Stimulated activated naive CD8-positive, alpha-beta T cell treated with anti-CD3 and anti-CD28 coated beads, Interleukin-15, Interleukin-2, amounts not matched to agents 100 ng/mL and 50 ng/mL, for 24 hours (primary cell): ENCODE measurements around the gene TCF12.

Experiments used
- H3K27ac Mint-ChIP-seq: one replicate; pipeline ENCODE4 v1.8.0; 2021; ENCODE audit warnings: mild to moderate bottlenecking, mixed read lengths
- H3K27me3 Mint-ChIP-seq: one replicate; pipeline ENCODE4 v1.8.0; 2021; ENCODE audit warnings: mixed read lengths
- H3K36me3 Mint-ChIP-seq: one replicate; pipeline ENCODE4 v1.8.0; 2021; ENCODE audit warnings: low read depth, mixed read lengths
- H3K4me1 Mint-ChIP-seq: one replicate; pipeline ENCODE4 v1.8.0; 2021; ENCODE audit warnings: low read depth, mixed read lengths
- H3K4me3 Mint-ChIP-seq: one replicate; pipeline ENCODE4 v1.8.0; 2021; ENCODE audit warnings: mild to moderate bottlenecking, mixed read lengths
- H3K9me3 Mint-ChIP-seq: one replicate; pipeline ENCODE4 v1.8.0; 2021; ENCODE audit warnings: mixed read lengths

Gene TCF12

DNA sequence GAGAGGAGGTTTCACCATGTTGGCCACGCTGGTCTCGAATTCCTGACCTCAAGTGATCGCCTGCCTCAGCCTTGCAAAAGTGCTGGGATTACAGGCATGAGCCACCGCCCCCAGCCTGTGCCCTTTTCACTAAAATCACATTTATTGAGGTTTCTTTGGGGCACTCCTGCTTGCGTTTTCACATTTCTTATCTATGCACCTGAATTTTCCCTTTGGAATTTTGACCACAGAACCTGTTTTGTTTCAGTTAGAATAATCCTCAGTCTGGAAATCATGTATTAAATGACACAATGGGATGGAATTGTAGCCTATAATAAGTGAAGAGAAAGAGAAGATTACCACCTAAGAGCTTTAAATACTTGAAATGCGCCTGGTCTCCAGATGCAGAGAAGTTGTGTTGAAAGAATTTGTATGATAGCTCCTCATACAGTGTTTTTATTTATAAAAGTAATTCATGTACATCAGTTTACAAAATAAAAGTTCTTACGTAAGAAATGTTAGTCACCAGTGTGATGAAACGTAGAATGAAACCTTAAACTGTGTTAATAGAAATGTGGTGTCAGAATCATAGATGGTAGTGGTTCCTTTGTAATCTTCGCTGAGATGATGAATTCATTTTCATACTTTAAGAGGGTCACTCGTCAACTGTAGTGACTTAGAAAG lies 107.0 kb downstream of the TCF12 start:
- H3K4me1 Mint-ChIP-seq: peaks cover 25% of the 10 kb centered on the region
- H3K4me3 Mint-ChIP-seq: no peak overlapping the region
- H3K27ac Mint-ChIP-seq: no peak overlapping the region
- H3K9me3 Mint-ChIP-seq: peaks cover 4% of the 10 kb centered on the region
- peaks cover 34% of the 10 kb centered on the region for H3K36me3 Mint-ChIP-seq
- H3K27me3 Mint-ChIP-seq: no peaks in the 10 kb centered on the region

DNA sequence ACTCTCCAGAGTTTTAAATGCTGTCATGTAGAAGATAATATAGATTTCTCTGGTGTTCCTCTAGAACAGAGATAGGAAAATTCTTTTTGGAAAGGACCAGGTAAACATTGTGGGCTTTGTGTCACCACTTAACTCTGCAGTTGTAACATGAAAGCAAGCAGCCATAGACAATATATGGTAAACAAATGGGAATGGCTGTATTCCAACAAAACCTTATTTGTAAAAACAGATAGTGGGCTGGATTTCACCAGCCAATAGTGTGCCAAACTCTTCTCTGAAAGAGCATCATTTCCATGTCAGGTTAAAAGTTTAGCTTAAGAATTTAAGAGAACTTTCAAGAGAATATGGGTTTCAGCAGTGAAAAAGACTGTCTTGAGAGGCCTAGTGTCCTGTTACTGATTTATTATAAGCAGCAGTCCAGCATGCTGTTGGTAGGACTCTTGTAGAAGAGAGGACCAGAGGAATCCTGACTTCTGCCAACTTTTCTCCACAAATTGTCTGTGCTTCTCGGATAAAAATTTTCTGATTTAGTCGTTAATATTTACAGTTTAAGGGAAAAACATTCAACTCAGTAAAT lies 107.7 kb downstream of the TCF12 start:
- H3K4me3 Mint-ChIP-seq: no peak overlapping the region
- H3K4me1 Mint-ChIP-seq: peaks cover 26% of the 10 kb centered on the region
- peaks cover 4% of the 10 kb centered on the region for H3K9me3 Mint-ChIP-seq
- peaks cover 27% of the 10 kb centered on the region for H3K36me3 Mint-ChIP-seq
- no peaks in the 10 kb centered on the region for H3K27me3 Mint-ChIP-seq
- no peak overlapping the region for H3K27ac Mint-ChIP-seq

DNA sequence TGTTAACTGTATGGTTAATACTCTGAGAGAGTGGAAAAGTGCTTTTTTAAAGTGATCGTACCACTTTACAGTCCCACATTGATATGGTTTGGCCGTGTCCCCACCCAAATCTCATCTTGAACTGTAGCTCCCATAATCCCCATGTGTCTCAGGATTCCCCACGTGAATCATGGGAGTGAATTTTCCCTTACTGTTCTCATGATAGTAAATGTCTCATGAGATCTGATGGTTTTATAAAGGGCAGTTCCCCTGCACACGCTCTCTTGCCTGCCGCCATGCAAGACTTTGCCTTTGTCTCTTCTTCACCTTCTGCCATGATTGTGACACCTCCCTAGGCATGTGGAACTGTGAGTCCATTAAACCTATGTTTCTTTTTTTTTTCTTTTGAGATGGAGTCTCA lies 109.2 kb downstream of the TCF12 start:
- no peak overlapping the region for H3K4me3 Mint-ChIP-seq
- peaks cover 2% of the 10 kb centered on the region for H3K9me3 Mint-ChIP-seq
- peaks cover 19% of the 10 kb centered on the region for H3K36me3 Mint-ChIP-seq
- no peaks in the 10 kb centered on the region for H3K27me3 Mint-ChIP-seq
- H3K4me1 Mint-ChIP-seq: peaks cover 30% of the 10 kb centered on the region
- H3K27ac Mint-ChIP-seq: no peak overlapping the region

DNA sequence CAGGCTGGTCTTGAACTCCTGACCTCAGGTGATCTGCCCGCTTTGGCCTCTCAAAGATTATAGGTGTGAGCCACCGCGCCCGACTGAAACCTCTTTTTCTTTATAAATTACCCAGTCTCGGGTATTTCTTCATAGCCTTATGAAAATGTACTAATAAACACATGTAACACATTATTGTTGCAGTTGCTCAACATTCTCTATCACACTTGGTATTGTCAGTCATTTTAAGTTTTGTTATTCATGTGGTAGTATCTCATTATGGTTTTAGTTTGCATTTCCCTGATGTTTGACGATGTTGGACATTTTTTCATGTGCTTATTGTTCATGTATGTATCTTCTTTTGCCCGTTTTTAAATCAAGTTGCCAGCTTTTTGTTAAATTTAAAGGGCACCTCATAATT lies 109.7 kb downstream of the TCF12 start:
- Mint-ChIP-seq H3K27me3 (no peaks in the 10 kb centered on the region), H3K4me1 (peaks cover 24% of the 10 kb centered on the region), H3K9me3 (no peaks in the 10 kb centered on the region)

DNA sequence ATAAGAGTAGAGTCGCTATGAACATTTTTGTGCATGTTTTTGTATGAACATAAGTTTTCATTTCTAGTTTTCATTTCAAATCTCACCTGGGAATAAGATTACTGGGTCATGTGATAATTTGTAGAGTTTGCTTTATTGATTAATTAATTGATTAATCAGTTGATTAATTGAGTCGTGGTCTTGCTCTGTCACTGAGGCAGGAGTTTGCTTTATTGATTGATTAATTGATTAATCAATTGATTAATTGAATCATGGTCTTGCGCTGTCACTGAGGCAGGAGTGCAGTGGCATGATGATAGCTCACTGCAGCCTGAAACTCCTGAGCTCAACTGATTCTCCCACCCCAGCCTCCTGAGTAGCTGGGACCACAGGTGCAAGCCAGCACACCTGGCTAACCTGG lies 111.6 kb downstream of the TCF12 start:
- peaks cover 9% of the 10 kb centered on the region for H3K36me3 Mint-ChIP-seq
- peaks cover 24% of the 10 kb centered on the region for H3K4me1 Mint-ChIP-seq
- H3K9me3 Mint-ChIP-seq: no peaks in the 10 kb centered on the region
- H3K4me3 Mint-ChIP-seq: no peak overlapping the region
- no peaks in the 10 kb centered on the region for H3K27me3 Mint-ChIP-seq
- H3K27ac Mint-ChIP-seq: peak overlapping the region; percentile 52

More for the DNA sequence above, 109.7 kb downstream of the TCF12 start:
- H3K27ac Mint-ChIP-seq: peak overlapping the region; percentile 52
- no peak overlapping the region for H3K4me3 Mint-ChIP-seq
- H3K36me3 Mint-ChIP-seq: peaks cover 13% of the 10 kb centered on the region

DNA sequence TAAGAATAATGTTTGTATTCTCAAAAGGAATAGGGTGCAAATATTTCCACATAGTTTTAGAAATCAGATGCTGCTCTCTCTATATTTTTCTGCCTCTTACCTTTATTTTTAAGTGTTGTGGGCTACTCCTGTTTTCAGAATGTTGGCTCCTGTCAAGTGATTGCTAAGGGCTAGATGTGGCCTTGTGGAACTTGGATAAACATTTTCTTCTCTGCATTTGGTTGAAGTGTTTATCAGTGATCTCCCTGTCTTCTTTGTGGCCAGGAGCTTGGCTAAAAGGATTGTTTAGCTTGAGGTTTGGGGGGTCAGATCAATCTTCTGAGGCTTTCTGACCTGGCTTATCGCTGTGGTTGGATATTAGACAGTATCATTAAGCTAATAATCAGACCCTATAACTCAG lies 112.6 kb downstream of the TCF12 start:
- Mint-ChIP-seq H3K9me3 (no peaks in the 10 kb centered on the region), H3K4me3 (no peak overlapping the region), H3K27me3 (no peaks in the 10 kb centered on the region), H3K4me1 (peaks cover 27% of the 10 kb centered on the region), H3K27ac (no peak overlapping the region), H3K36me3 (peaks cover 9% of the 10 kb centered on the region)

DNA sequence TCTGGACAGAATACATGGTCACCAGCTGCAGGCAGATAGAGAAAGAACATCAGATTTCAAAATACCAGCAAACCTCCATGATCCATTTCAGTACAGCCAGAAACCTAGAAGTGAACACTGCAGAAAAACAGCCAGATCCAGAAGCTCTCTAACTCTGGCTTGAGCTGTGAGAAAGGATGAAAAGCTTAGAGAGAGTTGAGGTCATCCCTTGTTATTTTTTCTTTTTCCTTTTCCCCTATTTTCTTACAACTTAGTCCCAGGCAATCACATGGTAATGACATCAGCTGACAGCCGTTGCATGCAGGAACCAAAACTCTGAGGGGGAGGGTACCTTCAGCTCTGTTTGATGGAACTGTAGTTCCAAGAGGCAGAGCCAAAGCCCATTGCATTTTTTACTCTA lies 113.2 kb downstream of the TCF12 start:
- Mint-ChIP-seq H3K4me3 (no peak overlapping the region), H3K27me3 (no peaks in the 10 kb centered on the region), H3K4me1 (peaks cover 32% of the 10 kb centered on the region), H3K36me3 (peaks cover 9% of the 10 kb centered on the region), H3K9me3 (no peaks in the 10 kb centered on the region), H3K27ac (no peak overlapping the region)

DNA sequence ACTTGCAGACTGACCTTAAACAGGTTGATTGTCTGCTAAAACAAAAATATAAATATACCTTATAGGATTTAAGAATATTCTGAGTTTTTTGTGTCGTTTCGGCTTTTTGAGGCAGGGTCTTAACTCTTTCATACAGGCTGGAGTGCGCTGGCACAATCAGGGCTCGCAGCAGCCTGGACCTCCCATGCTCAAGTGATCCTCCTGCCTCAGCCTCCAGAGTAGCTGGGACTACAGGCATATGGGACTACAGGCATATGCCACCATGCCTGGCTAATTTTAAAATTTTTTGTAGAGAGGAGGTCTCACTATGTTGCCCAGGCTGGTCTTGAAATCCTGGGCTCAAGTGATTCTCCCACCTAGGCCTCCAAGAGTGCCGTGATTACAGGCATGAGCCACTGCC lies 113.9 kb downstream of the TCF12 start:
- Mint-ChIP-seq H3K9me3 (no peaks in the 10 kb centered on the region), H3K27me3 (no peaks in the 10 kb centered on the region), H3K27ac (no peak overlapping the region), H3K4me1 (peaks cover 39% of the 10 kb centered on the region), H3K36me3 (peaks cover 9% of the 10 kb centered on the region), H3K4me3 (no peak overlapping the region)

DNA sequence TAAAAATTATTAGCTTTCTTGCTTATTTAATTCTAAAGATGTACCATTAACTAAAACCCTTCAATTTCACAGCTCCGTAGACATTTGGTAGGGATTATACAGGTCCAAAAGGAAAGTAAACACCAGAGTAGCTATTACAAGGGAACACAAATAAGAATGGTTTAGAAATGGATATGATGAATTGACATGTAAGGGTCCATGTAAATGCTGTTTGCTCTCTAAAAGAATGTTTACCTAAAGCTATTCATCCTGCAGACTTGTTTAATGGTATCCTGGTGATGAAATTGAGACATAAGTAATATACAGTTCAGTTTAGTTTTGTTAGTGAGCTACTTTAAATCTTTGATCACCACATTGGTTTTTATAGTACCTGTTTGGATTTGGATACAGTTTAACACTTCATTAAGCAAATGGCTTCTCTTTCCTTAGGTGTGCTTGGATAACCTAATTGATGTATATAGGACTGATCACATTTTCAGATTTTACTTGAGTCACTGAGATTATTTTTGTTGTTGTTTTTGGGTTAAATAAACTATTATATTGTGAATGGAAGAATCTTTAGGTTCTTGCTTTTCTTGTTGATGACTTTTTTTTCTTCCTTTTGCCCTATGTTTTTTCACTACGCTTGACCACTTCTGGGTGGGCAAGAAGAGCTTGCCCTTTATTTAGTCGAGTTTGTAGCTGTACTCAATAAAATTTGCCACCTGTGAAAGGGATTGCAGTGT lies 115.4 kb downstream of the TCF12 start:
- H3K4me1 Mint-ChIP-seq: peaks cover 50% of the 10 kb centered on the region
- no peaks in the 10 kb centered on the region for H3K9me3 Mint-ChIP-seq
- H3K36me3 Mint-ChIP-seq: peaks cover 5% of the 10 kb centered on the region
- no peak overlapping the region for H3K4me3 Mint-ChIP-seq
- H3K27ac Mint-ChIP-seq: no peak overlapping the region
- no peaks in the 10 kb centered on the region for H3K27me3 Mint-ChIP-seq

DNA sequence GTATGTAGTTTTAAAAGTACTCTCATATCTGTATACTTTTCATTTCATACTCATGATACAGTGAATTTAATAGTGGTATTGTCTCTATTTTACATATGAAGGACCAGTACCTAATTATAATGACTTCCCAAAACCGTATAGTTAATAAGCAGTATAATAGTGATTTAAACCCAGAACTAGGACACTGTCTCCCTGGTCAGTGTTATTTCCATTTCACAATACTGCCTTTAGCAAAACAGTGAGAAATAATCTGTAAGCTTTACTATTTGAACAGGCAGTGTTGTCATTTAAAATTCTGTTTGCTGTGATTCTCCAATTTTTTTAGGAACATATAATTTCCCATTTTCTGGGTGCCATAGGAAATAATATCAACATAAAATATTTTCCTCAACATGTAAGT lies 116.2 kb downstream of the TCF12 start:
- Mint-ChIP-seq H3K27me3 (no peaks in the 10 kb centered on the region), H3K4me1 (peaks cover 56% of the 10 kb centered on the region), H3K36me3 (peaks cover 5% of the 10 kb centered on the region), H3K27ac (no peak overlapping the region), H3K4me3 (no peak overlapping the region), H3K9me3 (no peaks in the 10 kb centered on the region)

DNA sequence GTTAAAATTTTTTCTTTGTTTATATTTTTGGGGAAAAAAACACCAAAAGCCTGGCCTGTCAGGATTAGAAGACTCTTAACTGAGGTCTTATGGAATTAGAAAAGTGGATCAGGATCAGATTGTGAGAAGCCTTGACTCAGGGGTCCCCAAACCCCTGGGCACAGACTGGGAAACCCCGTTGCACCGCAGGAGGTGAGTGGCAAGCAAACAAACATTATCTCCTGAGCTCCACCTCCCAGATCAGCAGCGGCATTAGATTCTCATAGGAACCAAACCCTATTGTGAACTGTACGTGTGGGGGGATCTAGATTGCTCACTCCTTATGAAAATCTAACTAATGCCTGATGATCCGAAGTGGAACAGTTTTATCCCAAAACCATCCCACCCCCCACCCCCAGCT lies 117.2 kb downstream of the TCF12 start:
- Mint-ChIP-seq H3K27ac (no peak overlapping the region), H3K4me1 (peaks cover 58% of the 10 kb centered on the region), H3K36me3 (peaks cover 5% of the 10 kb centered on the region), H3K9me3 (no peaks in the 10 kb centered on the region), H3K4me3 (no peak overlapping the region), H3K27me3 (no peaks in the 10 kb centered on the region)

DNA sequence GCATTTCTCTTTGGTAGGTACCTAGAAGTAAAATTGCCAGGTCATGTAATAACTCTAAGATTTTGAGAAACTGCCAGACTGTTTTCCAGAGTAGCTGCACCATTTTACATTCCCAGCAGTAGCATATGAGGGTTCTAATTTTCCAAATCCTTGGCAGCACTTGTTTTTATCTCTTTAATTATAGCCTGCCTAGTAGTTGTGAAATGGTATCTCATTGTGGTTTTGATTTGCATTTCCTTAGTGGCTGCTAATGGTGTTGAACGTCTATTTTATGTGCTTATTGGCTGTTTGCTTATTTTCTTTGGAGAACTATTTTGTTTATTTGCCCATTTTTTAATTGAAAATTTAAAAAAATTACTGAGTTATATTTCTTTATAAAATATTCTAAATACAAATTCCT lies 117.9 kb downstream of the TCF12 start:
- no peak overlapping the region for H3K27ac Mint-ChIP-seq
- H3K4me1 Mint-ChIP-seq: peaks cover 57% of the 10 kb centered on the region
- no peaks in the 10 kb centered on the region for H3K9me3 Mint-ChIP-seq
- peaks cover 5% of the 10 kb centered on the region for H3K36me3 Mint-ChIP-seq
- H3K27me3 Mint-ChIP-seq: no peaks in the 10 kb centered on the region
- H3K4me3 Mint-ChIP-seq: no peak overlapping the region

DNA sequence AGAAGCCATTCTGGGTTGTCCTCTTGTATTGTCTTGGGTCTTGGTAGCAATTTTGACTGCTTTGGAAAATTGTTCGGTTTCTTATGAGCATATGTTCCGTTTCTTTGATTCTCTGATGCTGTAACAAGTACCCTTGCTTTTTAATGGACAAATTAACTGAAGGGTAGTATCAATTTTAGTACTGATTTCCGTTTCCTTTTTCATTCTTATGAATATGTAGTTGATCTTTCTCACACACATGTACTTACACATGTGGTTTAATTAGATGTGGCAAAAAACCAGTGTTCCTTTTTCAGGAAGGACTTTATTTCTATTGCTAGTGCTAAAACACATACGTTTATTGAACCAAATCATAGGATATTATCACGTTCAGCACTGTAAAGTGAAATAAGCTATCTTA lies 119.1 kb downstream of the TCF12 start:
- Mint-ChIP-seq H3K27me3 (no peaks in the 10 kb centered on the region), H3K4me3 (peak overlapping the region; percentile 4), H3K36me3 (peaks cover 5% of the 10 kb centered on the region), H3K27ac (no peak overlapping the region), H3K4me1 (peaks cover 49% of the 10 kb centered on the region), H3K9me3 (no peaks in the 10 kb centered on the region)

DNA sequence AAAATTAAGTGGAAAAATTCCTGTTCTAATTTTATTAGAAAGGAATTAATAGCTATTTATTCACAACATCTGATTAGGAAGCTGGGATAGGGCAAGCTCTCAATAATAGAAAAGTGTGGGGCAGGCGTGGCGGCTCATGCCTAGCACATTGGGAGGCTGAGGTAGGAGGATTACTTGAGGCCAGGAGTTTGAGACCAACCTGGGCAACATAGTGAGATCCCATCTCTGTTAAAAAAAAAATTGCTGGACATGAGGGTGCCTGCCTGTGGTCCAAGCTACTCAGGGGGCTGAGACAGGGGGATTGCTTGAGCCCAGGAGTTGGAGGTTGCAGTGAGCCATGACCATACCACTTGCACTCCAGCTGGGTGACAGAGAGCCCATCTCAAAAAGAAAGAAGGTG lies 119.6 kb downstream of the TCF12 start:
- no peak overlapping the region for H3K4me3 Mint-ChIP-seq
- H3K9me3 Mint-ChIP-seq: no peaks in the 10 kb centered on the region
- no peak overlapping the region for H3K27ac Mint-ChIP-seq
- H3K4me1 Mint-ChIP-seq: peaks cover 49% of the 10 kb centered on the region
- no peaks in the 10 kb centered on the region for H3K27me3 Mint-ChIP-seq
- peaks cover 5% of the 10 kb centered on the region for H3K36me3 Mint-ChIP-seq

DNA sequence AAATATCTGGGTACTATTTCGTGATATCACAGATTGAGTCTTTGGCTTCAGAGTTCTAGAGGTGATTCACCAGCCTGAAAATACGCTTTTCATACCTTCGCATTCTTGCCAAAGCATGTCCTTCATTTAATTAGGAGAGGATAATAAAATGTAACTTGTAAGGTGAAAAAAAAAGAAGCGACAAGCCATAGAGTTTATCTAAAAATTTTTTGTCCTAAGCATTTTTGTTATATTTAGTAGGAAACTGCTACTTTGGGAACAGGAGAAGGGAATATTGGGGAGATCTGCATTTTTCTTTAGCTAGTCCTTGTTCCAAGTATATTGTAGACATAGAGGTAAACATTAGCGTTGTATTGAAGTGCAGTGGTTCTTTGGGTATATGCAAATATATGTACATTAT lies 120.1 kb downstream of the TCF12 start:
- Mint-ChIP-seq H3K27ac (no peak overlapping the region), H3K4me1 (peaks cover 53% of the 10 kb centered on the region), H3K27me3 (no peaks in the 10 kb centered on the region), H3K9me3 (no peaks in the 10 kb centered on the region), H3K36me3 (peaks cover 5% of the 10 kb centered on the region), H3K4me3 (no peak overlapping the region)
